ENCODE results near the gene OR6K3.
"Not testable (repeated sequence)": the region's sequence is repeated elsewhere in the genome, so short reads cannot be mapped to it uniquely, and the experiment has no call there.

The OR6K3 gene

DNA sequence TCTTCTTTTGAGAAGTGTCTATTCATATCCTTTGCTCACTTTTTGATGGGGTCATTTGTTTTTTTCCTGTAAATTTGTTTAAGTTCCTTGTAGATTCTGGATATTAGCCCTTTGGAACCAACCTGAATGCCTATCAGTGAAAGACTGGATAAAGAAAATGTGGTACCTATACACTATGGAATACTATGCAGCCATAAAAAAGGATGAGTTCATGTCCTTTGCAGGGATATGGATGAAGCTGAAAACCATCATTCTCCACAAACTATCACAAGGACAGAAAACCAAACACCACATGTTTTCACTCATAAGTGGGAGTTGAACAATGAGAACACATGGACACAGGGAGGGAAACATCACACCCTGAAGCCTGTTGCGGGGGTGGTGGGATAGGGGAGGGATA, 32.2 kb downstream of the OR6K3 start:
- not testable (repeated sequence) for DNase-seq (ENCODE audit: low read depth in 2 of 2, low spot score in 1 of 2)

- no peak for DNase-seq (ENCODE audit: low read depth in 2 of 2, low spot score in 1 of 2)
Measured at GRCh38 chr1:158687037-158687436, 33.5 kb downstream of the OR6K3 start.

DNA sequence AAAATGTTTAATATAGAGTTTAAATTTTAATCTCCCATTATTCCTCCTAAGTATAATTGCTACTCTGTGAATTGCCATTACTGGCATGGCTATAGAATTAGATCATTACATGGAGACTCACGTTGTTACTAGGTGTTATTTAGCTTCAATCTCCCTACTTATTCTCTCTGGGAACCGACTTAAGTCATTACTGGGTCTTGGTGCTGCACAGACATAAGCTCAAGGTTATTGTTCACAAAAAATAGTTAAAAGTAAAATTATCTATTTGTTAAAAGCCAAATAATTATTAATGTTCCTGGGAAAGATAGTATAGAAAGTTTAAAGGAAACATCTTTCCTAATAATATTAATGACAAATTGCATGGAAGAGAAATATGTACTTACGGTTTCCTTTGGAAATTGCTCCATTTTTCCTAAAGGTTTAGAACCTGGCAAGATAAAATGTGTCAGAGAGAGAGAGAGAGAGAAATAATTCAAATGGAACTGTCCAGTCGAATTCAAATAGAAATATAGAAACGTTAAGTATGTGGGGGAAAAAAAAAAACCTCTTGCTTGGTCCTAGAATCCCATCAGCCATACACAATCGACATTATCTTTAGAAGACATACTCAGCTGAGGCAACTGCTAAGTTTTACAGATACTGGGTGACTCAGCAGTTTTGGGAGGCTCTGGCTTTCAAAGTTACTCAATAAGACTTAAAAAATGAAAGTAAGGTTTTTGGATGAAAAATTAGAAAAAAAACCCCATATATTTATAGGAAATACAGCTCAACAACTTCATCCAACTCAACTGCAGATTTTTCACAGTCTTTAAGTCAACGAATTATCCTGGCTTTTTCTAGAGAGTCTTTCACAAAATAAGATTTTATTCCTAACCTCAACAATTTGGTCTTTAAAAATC, 34.2 kb downstream of the OR6K3 start, which contains the start of gene SPTA1:
Gene SPTA1 (minus strand): TSS at position 605 of the 899 bp plus-strand sequence. CDS start 198 bp downstream, at position 407.
- DNase-seq (ENCODE audit: low read depth in 2 of 2, low spot score in 1 of 2): no peak

- no peak for DNase-seq (ENCODE audit: low read depth in 2 of 2, low spot score in 1 of 2)
Measured at GRCh38 chr1:158685085-158685484, 35.4 kb downstream of the OR6K3 start.

- no peak for DNase-seq (ENCODE audit: low read depth in 2 of 2, low spot score in 1 of 2)
Measured at GRCh38 chr1:158681606-158682005, 38.9 kb downstream of the OR6K3 start.

- DNase-seq (ENCODE audit: low read depth in 2 of 2, low spot score in 1 of 2): no peak
Measured at GRCh38 chr1:158679289-158679688, 41.2 kb downstream of the OR6K3 start.

DNA sequence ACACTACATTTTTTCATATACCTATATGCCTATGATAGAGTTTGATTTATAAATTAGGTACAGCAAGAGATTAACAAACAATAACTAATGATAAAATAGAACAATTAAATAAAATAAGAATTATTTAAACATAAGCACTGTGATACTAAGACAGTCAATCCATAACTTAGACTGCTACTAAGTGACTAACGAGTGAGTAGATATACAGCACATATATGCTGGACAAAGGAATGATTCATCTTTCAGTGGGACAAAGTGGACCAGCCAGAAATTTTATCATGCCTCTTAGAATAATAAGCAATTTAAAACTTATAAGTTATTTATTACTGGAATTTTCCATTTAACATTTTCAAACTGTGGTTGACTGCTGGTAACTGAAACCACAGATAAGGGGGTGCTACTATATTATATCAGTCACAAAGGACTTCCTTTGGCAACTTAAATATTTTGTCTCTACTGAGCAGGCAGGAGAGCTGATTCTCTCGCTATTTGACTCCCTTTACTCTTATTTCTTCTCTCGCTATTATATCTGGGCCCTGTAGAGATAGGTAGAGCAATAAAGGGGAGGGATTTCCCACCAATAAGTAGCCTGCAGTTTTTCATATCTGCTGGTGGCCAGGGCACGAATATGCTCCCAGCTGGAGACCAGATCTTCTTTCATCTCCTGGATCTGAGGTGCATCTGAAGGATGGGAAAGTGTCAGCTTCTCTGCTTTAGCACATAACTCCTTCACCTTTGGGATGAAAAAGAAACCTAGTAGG, 44.8 kb downstream of the OR6K3 start:
- no peak for DNase-seq (ENCODE audit: low read depth in 2 of 2, low spot score in 1 of 2)

DNA sequence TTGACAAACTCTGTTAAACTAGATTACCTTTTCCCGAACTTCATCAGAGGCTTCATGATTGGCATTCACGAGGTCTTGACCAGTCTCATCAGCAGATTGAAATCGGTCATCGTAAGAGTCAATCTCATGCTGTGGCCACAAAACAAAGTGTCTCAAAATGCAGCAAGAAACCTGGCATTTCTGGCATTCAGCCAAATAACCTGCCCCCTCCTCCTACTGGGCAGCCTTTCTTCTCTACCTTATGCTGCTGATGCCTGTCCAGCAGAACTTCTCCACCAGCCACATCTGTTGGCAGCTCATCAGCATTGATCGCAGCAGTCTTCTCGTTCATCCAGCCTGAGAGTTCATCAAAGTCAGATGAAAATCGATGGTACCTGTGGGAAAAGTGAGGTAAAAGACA, 46.2 kb downstream of the OR6K3 start:
- DNase-seq (ENCODE audit: low read depth in 2 of 2, low spot score in 1 of 2): no peak
